ENCODE measurements around the gene ACTG1. TPM values are rescaled to one million over a fixed set of nuclear protein-coding genes. Genes with fewer than 3 reads are reported as not detected.

Gene ACTG1
- total and polyA plus RNA-seq, 2 of the 13 experiments (the other 11 are each of a cell fraction or from before 2014, with no cell fraction given) = 973 to 1,138 TPM

DNA sequence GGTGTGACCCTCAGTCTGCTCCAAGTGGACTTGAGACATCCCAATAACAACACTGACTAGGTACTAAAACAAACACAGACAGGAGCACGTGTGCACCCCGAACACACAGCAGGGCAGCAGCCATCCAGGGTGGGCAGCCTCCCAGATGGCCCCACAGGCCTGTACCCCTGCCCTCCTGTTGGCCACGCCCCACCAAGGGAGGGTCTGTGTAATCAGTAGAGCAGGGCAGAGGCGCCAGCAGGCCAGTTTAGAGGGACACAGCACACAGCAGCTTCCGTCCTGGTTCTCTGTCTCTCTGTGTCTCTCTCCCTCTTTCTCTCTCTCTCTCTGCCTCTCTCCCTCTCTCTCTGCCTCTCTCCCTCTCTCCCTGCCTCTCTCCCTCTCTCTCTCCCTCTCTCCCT is 21.4 kb downstream of the ACTG1 start (continued):
- TF ChIP-seq RBM22 (optimal IDR thresholded peaks at IDR 0.05; ENCODE audit: low read length) (no peak), ZNF138 (CRISPR knock-in tag; IDR thresholded peaks at IDR 0.05; ENCODE audit: low read depth) (no peak), ZEB1 (IDR thresholded peaks at IDR 0.05; ENCODE audit: insufficient replicate concordance, low read depth) (no peak), ZNF839 (CRISPR knock-in tag; IDR thresholded peaks at IDR 0.05; ENCODE audit: borderline replicate concordance) (no peak), ZNF292 (CRISPR knock-in tag; IDR thresholded peaks at IDR 0.05; ENCODE audit: borderline replicate concordance, low read depth) (no peak), GLI4 (CRISPR knock-in tag; IDR thresholded peaks at IDR 0.05; ENCODE audit: borderline replicate concordance) (no peak), ZNF572 (CRISPR knock-in tag; IDR thresholded peaks at IDR 0.05) (no peak), ZFP90 (CRISPR knock-in tag; IDR thresholded peaks at IDR 0.05; ENCODE audit: borderline replicate concordance) (no peak), XRCC5 (optimal IDR thresholded peaks at IDR 0.05; ENCODE audit: low read length) (peak; percentile 36), FOXK1 (CRISPR knock-in tag; IDR thresholded peaks at IDR 0.05; ENCODE audit: borderline replicate concordance, low read depth) (no peak), KDM6A (CRISPR knock-in tag; IDR thresholded peaks at IDR 0.05; ENCODE audit: low read depth) (no peak), PHF5A (CRISPR knock-in tag; IDR thresholded peaks at IDR 0.05; ENCODE audit: low read depth, unreplicated experiment) (no peak), MAFG (CRISPR knock-in tag; IDR thresholded peaks at IDR 0.05) (no peak), GATAD2A (CRISPR knock-in tag; IDR thresholded peaks at IDR 0.05) (no peak), FOXO1 (CRISPR knock-in tag; IDR thresholded peaks at IDR 0.05) (no peak)
- TF ChIP-seq, protein P1, sequence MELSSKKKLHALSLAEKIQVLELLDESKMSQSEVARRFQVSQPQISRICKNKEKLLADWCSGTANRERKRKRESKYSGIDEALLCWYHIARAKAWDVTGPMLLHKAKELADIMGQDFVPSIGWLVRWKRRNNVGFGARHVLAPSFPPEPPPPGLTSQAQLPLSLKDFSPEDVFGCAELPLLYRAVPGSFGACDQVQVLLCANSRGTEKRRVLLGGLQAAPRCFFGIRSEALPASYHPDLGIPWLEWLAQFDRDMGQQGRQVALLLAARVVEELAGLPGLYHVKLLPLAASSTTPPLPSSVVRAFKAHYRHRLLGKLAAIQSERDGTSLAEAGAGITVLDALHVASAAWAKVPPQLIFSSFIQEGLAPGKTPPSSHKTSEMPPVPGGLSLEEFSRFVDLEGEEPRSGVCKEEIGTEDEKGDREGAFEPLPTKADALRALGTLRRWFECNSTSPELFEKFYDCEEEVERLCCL (CRISPR knock-in tag; IDR thresholded peaks at IDR 0.05; ENCODE audit: borderline replicate concordance) = no peak
- TF ChIP-seq, protein P2, sequence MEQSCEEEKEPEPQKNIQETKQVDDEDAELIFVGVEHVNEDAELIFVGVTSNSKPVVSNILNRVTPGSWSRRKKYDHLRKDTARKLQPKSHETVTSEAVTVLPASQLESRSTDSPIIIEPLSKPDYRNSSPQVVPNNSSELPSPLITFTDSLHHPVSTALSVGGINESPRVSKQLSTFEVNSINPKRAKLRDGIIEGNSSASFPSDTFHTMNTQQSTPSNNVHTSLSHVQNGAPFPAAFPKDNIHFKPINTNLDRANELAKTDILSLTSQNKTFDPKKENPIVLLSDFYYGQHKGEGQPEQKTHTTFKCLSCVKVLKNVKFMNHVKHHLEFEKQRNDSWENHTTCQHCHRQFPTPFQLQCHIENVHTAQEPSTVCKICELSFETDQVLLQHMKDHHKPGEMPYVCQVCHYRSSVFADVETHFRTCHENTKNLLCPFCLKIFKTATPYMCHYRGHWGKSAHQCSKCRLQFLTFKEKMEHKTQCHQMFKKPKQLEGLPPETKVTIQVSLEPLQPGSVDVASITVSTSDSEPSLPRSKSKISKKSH (CRISPR knock-in tag; IDR thresholded peaks at IDR 0.05; ENCODE audit: borderline replicate concordance) = 0 out of 2 replicates have a peak, but pooled peaks have one; percentile 61
- TF ChIP-seq, protein P3, sequence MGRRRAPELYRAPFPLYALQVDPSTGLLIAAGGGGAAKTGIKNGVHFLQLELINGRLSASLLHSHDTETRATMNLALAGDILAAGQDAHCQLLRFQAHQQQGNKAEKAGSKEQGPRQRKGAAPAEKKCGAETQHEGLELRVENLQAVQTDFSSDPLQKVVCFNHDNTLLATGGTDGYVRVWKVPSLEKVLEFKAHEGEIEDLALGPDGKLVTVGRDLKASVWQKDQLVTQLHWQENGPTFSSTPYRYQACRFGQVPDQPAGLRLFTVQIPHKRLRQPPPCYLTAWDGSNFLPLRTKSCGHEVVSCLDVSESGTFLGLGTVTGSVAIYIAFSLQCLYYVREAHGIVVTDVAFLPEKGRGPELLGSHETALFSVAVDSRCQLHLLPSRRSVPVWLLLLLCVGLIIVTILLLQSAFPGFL (CRISPR knock-in tag; IDR thresholded peaks at IDR 0.05) = no peak
- TF ChIP-seq, protein P4, sequence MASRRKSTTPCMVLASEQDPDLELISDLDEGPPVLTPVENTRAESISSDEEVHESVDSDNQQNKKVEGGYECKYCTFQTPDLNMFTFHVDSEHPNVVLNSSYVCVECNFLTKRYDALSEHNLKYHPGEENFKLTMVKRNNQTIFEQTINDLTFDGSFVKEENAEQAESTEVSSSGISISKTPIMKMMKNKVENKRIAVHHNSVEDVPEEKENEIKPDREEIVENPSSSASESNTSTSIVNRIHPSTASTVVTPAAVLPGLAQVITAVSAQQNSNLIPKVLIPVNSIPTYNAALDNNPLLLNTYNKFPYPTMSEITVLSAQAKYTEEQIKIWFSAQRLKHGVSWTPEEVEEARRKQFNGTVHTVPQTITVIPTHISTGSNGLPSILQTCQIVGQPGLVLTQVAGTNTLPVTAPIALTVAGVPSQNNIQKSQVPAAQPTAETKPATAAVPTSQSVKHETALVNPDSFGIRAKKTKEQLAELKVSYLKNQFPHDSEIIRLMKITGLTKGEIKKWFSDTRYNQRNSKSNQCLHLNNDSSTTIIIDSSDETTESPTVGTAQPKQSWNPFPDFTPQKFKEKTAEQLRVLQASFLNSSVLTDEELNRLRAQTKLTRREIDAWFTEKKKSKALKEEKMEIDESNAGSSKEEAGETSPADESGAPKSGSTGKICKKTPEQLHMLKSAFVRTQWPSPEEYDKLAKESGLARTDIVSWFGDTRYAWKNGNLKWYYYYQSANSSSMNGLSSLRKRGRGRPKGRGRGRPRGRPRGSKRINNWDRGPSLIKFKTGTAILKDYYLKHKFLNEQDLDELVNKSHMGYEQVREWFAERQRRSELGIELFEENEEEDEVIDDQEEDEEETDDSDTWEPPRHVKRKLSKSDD (CRISPR knock-in tag; IDR thresholded peaks at IDR 0.05; ENCODE audit: low read depth) = no peak
- TF ChIP-seq, protein P5, sequence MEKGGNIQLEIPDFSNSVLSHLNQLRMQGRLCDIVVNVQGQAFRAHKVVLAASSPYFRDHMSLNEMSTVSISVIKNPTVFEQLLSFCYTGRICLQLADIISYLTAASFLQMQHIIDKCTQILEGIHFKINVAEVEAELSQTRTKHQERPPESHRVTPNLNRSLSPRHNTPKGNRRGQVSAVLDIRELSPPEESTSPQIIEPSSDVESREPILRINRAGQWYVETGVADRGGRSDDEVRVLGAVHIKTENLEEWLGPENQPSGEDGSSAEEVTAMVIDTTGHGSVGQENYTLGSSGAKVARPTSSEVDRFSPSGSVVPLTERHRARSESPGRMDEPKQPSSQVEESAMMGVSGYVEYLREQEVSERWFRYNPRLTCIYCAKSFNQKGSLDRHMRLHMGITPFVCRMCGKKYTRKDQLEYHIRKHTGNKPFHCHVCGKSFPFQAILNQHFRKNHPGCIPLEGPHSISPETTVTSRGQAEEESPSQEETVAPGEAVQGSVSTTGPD (CRISPR knock-in tag; IDR thresholded peaks at IDR 0.05) = no peak
- TF ChIP-seq, protein P6, sequence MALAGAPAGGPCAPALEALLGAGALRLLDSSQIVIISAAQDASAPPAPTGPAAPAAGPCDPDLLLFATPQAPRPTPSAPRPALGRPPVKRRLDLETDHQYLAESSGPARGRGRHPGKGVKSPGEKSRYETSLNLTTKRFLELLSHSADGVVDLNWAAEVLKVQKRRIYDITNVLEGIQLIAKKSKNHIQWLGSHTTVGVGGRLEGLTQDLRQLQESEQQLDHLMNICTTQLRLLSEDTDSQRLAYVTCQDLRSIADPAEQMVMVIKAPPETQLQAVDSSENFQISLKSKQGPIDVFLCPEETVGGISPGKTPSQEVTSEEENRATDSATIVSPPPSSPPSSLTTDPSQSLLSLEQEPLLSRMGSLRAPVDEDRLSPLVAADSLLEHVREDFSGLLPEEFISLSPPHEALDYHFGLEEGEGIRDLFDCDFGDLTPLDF (CRISPR knock-in tag; IDR thresholded peaks at IDR 0.05) = no peak
